GM12865 (cell line): Measurements from ENCODE around the gene FOXE3.
A peak's percentile ranks its signal among the peaks of the same experiment; 100 is the strongest.

Experiments
- DNase-seq: peaks from one replicate; pipeline ENCODE4 v3.0.0; 2010; ENCODE audit warnings: low read depth
- H3K4me3 ChIP-seq: 2 replicates; pipeline ENCODE4 v1.5.1; 2011; ENCODE audit warnings: mild to moderate bottlenecking, low read depth, low read length, control low read depth
- CTCF ChIP-seq: IDR thresholded peaks from 2 replicates; pipeline ENCODE4 v1.5.1; 2011; ENCODE audit warnings: low read length, control low read depth, low read depth, inconsistent platforms; ENCODE audit not compliant: insufficient read depth; ENCODE audit errors: missing control alignments

The FOXE3 gene

GRCh38 chr1:47434051-47434842 is 18.2 kb downstream of the FOXE3 start:
- no peak for TF ChIP-seq CTCF
- H3K4me3 ChIP-seq, result no peak overlapping the region
- DNase-seq, result no peak

GRCh38 chr1:47435506-47436303 is 19.6 kb downstream of the FOXE3 start:
- DNase-seq, result no peak
- peak overlapping the region; percentile 89 for H3K4me3 ChIP-seq

GRCh38 chr1:47436304-47436978 is 20.4 kb downstream of the FOXE3 start:
- DNase-seq, result peak; percentile 88
- TF ChIP-seq CTCF, result peak; percentile 100
- H3K4me3 ChIP-seq, result peak overlapping the region; percentile 89

More at GRCh38 chr1:47435506-47436303, 19.6 kb downstream of the FOXE3 start:
- TF ChIP-seq CTCF, result no peak

GRCh38 chr1:47436979-47437446 is 20.9 kb downstream of the FOXE3 start:
- H3K4me3 ChIP-seq, result peak overlapping the region; percentile 89
- DNase-seq, result no peak

GRCh38 chr1:47437447-47438164 is 21.5 kb downstream of the FOXE3 start, which contains the start of gene FOXD2:
Gene FOXD2, plus strand, starts transcription at chr1:47438044. Its CDS starts 92 bp downstream, at chr1:47438136.
- H3K4me3 ChIP-seq, result peak within 1 kb of the TSS; percentile 89
- DNase-seq, result peak; percentile 95
- peak; percentile 80 for TF ChIP-seq CTCF

More at GRCh38 chr1:47436979-47437446, 20.9 kb downstream of the FOXE3 start:
- no peak for TF ChIP-seq CTCF
